Cerebellar cortex (tissue), 1 donor: ENCODE measurements around the gene DYNLRB1.

ENCODE experiments used
- DNase-seq: peaks from one replicate; pipeline ENCODE4 v3.0.0-alpha.2; 2015; ENCODE audit warnings: low spot score

The DYNLRB1 gene

GRCh38 chr20:34579191-34579978 lies 63.2 kb downstream of the DYNLRB1 start:
- DNase-seq: peak; percentile 94

GRCh38 chr20:34579979-34580940 lies 64.0 kb downstream of the DYNLRB1 start:
- DNase-seq: no peak

GRCh38 chr20:34581341-34582184 lies 65.3 kb downstream of the DYNLRB1 start:
- no peak for DNase-seq

- no peak for DNase-seq
These were observed 66.0 kb downstream of the DYNLRB1 start for GRCh38 chr20:34582221-34582620.

GRCh38 chr20:34582911-34583310 lies 66.7 kb downstream of the DYNLRB1 start:
- no peak for DNase-seq

GRCh38 chr20:34583544-34583943 lies 67.3 kb downstream of the DYNLRB1 start:
- DNase-seq: no peak

- DNase-seq: no peak
These were observed 68.8 kb downstream of the DYNLRB1 start for GRCh38 chr20:34585019-34585418.

GRCh38 chr20:34586488-34587163 lies 70.4 kb downstream of the DYNLRB1 start:
- no peak for DNase-seq
